NCI-H2029 treated with DMSO at 0.1 percent for 48 hours (cell line): ENCODE measurements around the gene ITPK1.

Source experiments
- DNase-seq: peaks from one replicate; lab custom pipeline; 2025; lab: John Stamatoyannopoulos, UW

Gene ITPK1

GRCh38 chr14:93103392-93104080 is 12.2 kb downstream of the ITPK1 start:
- DNase-seq: no peak

GRCh38 chr14:93102141-93102540 is 13.6 kb downstream of the ITPK1 start:
- DNase-seq: no peak

GRCh38 chr14:93101181-93101580 is 14.5 kb downstream of the ITPK1 start:
- DNase-seq: no peak

GRCh38 chr14:93100570-93100969 is 15.2 kb downstream of the ITPK1 start:
- no peak for DNase-seq

- no peak for DNase-seq
These were observed 15.6 kb downstream of the ITPK1 start for GRCh38 chr14:93100100-93100499.

GRCh38 chr14:93099643-93100042 is 16.1 kb downstream of the ITPK1 start:
- no peak for DNase-seq

- DNase-seq: no peak
These were observed 16.5 kb downstream of the ITPK1 start for GRCh38 chr14:93099196-93099595.

GRCh38 chr14:93096691-93097322 is 18.9 kb downstream of the ITPK1 start:
- no peak for DNase-seq

GRCh38 chr14:93095742-93096510 is 19.8 kb downstream of the ITPK1 start:
- DNase-seq: no peak

GRCh38 chr14:93094121-93094918 is 21.4 kb downstream of the ITPK1 start:
- no peak for DNase-seq

GRCh38 chr14:93092606-93093556 is 22.8 kb downstream of the ITPK1 start:
- no peak for DNase-seq

- DNase-seq: no peak
These were observed 24.1 kb downstream of the ITPK1 start for GRCh38 chr14:93091666-93092065.

- DNase-seq: no peak
These were observed 24.7 kb downstream of the ITPK1 start for GRCh38 chr14:93090826-93091555.

- DNase-seq: no peak
These were observed 26.0 kb downstream of the ITPK1 start for GRCh38 chr14:93089521-93090269.

GRCh38 chr14:93086441-93087055 is 29.2 kb downstream of the ITPK1 start:
- DNase-seq: no peak

- DNase-seq: no peak
These were observed 29.8 kb downstream of the ITPK1 start for GRCh38 chr14:93085911-93086310.

- no peak for DNase-seq
These were observed 30.6 kb downstream of the ITPK1 start for GRCh38 chr14:93084866-93085857.

GRCh38 chr14:93084402-93084801 is 31.3 kb downstream of the ITPK1 start:
- no peak for DNase-seq
